Measurements from ENCODE around the gene CEP85. TPM values are rescaled to one million over a fixed set of nuclear protein-coding genes. Genes with fewer than 3 reads are reported as not detected.

The CEP85 gene
- total and polyA plus RNA-seq, 9 of the 15 experiments (the other 6 are each of a cell fraction or from before 2014, with no cell fraction given): 42.1 to 140 (median 92.6) TPM

DNA sequence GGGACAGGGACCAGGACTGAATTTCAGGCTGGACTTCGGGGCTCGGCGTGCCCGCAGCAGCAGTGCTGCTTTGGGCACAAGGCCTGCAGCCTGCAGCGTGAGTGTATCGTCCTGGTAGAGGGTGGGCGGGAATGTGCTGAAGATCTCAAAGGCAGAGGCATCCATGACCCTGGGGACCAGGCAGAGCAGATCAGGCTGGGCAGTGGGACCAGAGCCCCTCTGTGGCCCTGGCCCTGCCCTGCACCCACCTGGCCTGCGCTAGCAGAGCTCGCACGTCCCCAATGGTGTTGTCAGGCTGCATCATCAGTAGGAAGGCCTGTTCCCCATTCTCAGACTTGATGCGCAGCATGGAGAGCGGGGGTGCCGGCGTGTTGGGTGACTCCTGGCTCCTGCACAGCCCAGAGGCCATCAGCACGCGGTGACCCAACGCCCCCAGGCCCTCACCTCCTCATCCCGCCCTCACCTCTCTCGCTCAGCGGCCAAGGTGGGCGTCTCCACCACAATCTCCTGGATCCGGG, 48.5 kb downstream of the CEP85 start:
- CTCF ChIA-PET (ENCODE audit: low intra/inter-chr PET ratio): no interaction called here

More for the DNA sequence above, 48.5 kb downstream of the CEP85 start:
- Histone ChIP-seq H3K27ac (ENCODE audit: extremely low read depth, low read depth, low read length) (no peak overlapping the region; the same call in 2 of the 3 replicates), H3K79me2 (ENCODE audit: control insufficient read depth, insufficient read depth, low read length) (peaks cover 24% of the 10 kb centered on the region; the same call in 2 of the 3 replicates), H4K20me1 (replicated peaks; ENCODE audit: control insufficient read depth, insufficient read depth, low read length) (0 out of 2 replicates have a peak, but pooled peaks cover 4% of the 10 kb centered on the region), H3K9me1 (ENCODE audit: control insufficient read depth, insufficient read depth, low read length) (peaks cover 5% of the 10 kb centered on the region), H3K4me3 (no peak overlapping the region), H3K9me3 (replicated peaks; ENCODE audit: control insufficient read depth, insufficient read depth, low read depth, low read length) (no peaks in the 10 kb centered on the region), H3K27me3 (ENCODE audit: control insufficient read depth in 2 of 2, insufficient read depth in 2 of 2, low read length in 2 of 2) (no peaks in the 10 kb centered on the region), H2AFZ (ENCODE audit: low read depth, low read length) (no peak overlapping the region), H3K9ac (ENCODE audit: insufficient read depth in 1 of 2, low read depth in 2 of 2, low read length in 2 of 2) (peak overlapping the region in 1 of 2 experiments; percentile 65; a peak in 2 of 4 replicates), H3K4me1 (replicated peaks in 1 of 2; ENCODE audit: control insufficient read depth in 2 of 2, insufficient read depth in 2 of 2, low read length in 2 of 2) (peaks cover 85 to 93% of the 10 kb centered on the region in 2 experiments), H3K36me3 (ENCODE audit: control insufficient read depth, insufficient read depth, low read length) (peaks cover 55% of the 10 kb centered on the region), H3K4me2 (ENCODE audit: insufficient read depth, low read length) (no peak overlapping the region)
- no peak for ATAC-seq
- WGBS (ENCODE audit: insufficient coverage, low coverage, missing lambda C conversion rate): 81% methylated on average over 17 of the region's 22 CpGs
- no peak for FAIRE-seq
- TF ChIP-seq RBFOX2 (IDR thresholded peaks at IDR 0.05; ENCODE audit: low read depth, low read length): peak; percentile 57
- TF ChIP-seq MAX (CRISPR knock-in tag; IDR thresholded peaks at IDR 0.05): 0 out of 2 replicates have a peak, but pooled peaks have one; percentile 16
- no peak for TF ChIP-seq SNRNP70 (optimal IDR thresholded peaks at IDR 0.05; ENCODE audit: low read depth, low read length)
- TF ChIP-seq, protein P1, sequence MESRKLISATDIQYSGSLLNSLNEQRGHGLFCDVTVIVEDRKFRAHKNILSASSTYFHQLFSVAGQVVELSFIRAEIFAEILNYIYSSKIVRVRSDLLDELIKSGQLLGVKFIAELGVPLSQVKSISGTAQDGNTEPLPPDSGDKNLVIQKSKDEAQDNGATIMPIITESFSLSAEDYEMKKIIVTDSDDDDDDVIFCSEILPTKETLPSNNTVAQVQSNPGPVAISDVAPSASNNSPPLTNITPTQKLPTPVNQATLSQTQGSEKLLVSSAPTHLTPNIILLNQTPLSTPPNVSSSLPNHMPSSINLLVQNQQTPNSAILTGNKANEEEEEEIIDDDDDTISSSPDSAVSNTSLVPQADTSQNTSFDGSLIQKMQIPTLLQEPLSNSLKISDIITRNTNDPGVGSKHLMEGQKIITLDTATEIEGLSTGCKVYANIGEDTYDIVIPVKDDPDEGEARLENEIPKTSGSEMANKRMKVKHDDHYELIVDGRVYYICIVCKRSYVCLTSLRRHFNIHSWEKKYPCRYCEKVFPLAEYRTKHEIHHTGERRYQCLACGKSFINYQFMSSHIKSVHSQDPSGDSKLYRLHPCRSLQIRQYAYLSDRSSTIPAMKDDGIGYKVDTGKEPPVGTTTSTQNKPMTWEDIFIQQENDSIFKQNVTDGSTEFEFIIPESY (CRISPR knock-in tag; IDR thresholded peaks at IDR 0.05): 0 out of 2 replicates have a peak, but pooled peaks have one; percentile 10
- TF ChIP-seq HMGN3 (IDR thresholded peaks at IDR 0.05; ENCODE audit: borderline replicate concordance, extremely low read depth, insufficient read length, low read depth, low read length): peak; percentile 29
- TF ChIP-seq ZNF695 (CRISPR knock-in tag; IDR thresholded peaks at IDR 0.05): no peak
- TF ChIP-seq EGR1 (conservative IDR thresholded peaks at IDR 0.05): peak; percentile 71
- TF ChIP-seq NFIX (CRISPR knock-in tag; IDR thresholded peaks at IDR 0.05; ENCODE audit: low read depth): no peak
- TF ChIP-seq POLR2G (IDR thresholded peaks at IDR 0.05; ENCODE audit: low read depth, low read length): peak; percentile 74
- 0 out of 2 replicates have a peak, but pooled peaks have one; percentile 40 for TF ChIP-seq ESRRB (CRISPR knock-in tag; IDR thresholded peaks at IDR 0.05; ENCODE audit: borderline replicate concordance)
- peak; percentile 70; the same call in 1 of the 2 replicates for TF ChIP-seq ZNF740 (CRISPR knock-in tag; IDR thresholded peaks at IDR 0.05)
- no peak for TF ChIP-seq ZNF740 (tag; IDR thresholded peaks at IDR 0.05)
- peak; percentile 50; the same call in 1 of the 2 replicates for TF ChIP-seq POLR2A (conservative IDR thresholded peaks at IDR 0.05)
- peak; percentile 42 for TF ChIP-seq SUPT5H (IDR thresholded peaks at IDR 0.05)
- POLR2A ChIA-PET: interaction anchor here (0.7 kb wide), 1 partner anchor 121 kb away, joined by 3 read pairs; no protein-coding TSS in a partner anchor
- DNase-seq (ENCODE audit: extremely low read depth in 1 of 4, low spot score in 3 of 4): peak in 1 of 4 experiments; percentile 25
- intact Hi-C loops (cut with micrococcal nuclease) (no loop called here), in situ Hi-C loops (cut with MboI) (no loop called here)
- BruUV-seq (replicated peaks): no TSS peak

Measured in K562 (cell line).